GM18526 (cell line): ENCODE results near the gene RNU6-7.
A peak's percentile ranks its signal among the peaks of the same experiment; 100 is the strongest.

Experiments
- POLR2A ChIP-seq: IDR thresholded peaks from 3 replicates; pipeline ENCODE4 v1.6.1; 2011; ENCODE audit not compliant: insufficient read length; ENCODE audit errors: extremely low read depth

Gene RNU6-7

DNA sequence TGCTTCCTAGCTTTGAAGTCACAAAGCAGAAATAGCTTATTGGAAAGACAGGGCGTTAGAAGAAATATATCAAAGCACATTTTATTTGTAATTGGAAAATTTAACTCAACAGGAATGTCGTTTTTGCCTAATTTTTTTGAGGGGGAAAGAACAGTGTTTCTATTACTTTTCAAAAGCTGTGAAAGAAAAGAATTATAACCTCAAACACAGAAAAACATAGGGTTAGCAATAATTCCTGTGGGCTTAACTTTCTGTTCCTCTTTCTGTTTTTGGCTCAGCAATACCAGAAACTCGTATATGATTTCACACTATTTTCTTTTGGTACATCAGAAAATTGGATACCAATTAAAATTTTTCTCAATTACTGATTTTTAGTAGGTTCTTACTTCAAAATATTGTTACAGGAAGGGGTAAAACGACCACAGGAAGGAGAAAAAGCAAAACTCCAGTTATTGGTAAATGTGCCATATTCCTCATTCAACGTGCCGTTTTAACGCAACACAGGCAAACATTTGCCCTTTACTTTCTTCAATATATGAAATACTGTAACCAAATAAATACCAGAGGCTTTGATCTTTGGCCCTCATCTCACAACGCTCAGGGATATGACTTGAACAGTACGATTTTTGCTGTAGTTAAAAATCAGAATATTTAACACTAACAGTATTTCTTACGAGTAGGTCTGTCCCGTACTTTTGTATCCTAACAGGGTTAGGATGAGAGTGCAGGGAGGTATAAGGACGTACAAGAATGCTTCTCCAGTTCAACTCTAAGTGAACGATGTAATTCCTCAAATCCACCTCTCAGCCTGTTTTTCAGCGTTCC, 1.3 kb upstream of the RNU6-7 start:
- no peak for TF ChIP-seq POLR2A

DNA sequence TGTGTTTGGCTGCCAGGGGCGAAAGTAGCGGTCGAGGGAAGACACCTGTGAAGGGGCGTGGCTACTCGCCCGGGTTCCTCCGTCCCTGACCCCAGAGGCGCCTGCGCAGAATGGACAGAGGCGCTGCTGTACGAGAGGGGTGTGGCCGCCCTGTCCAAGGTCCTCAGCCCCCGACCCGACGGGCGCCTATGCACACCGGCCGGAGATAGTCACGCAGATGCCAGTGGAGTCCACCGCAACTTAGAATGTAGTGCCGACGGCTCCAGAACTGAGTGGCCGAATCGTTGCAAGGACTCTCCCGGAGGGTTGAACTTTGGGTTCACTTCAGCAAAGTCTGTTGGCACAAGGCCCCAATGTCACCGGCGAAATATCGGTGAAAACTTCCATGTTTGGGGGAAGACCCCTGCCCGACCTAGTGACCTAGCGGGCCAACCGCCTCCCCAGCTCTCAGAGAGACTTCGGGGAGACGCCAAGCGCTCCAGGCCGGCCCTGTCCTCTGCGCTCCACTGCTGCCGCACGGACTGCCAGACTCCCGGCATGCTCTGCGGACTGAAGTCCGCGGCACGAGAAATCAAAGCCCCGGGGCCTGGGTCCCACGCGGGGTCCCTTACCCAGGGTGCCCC, 541 bp upstream of the RNU6-7 start:
- no peak for TF ChIP-seq POLR2A

DNA sequence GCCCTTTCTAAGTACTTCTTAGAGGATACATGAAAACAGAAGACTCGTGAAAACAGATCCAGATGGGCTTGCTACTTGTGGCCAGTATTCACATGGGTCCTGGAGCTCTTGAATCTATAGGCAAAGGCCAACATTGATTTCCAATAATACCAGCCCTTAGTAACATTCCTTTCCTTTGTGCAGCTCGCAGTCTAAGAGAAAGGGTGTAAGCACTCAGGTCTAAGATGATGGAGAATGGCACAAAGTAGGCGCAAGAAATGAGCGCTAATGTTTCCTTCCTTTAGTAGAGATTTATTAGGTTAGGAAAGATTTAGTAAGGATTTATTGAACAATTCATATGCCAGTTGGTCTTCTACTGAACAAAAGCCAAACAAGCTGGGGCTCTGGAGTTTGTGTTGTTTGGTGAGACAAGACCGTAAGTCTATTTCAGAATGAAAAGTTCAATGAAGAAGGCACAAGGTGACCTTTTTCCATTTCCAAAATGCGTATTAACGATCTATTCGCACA, 699 bp downstream of the RNU6-7 start:
- no peak for TF ChIP-seq POLR2A

DNA sequence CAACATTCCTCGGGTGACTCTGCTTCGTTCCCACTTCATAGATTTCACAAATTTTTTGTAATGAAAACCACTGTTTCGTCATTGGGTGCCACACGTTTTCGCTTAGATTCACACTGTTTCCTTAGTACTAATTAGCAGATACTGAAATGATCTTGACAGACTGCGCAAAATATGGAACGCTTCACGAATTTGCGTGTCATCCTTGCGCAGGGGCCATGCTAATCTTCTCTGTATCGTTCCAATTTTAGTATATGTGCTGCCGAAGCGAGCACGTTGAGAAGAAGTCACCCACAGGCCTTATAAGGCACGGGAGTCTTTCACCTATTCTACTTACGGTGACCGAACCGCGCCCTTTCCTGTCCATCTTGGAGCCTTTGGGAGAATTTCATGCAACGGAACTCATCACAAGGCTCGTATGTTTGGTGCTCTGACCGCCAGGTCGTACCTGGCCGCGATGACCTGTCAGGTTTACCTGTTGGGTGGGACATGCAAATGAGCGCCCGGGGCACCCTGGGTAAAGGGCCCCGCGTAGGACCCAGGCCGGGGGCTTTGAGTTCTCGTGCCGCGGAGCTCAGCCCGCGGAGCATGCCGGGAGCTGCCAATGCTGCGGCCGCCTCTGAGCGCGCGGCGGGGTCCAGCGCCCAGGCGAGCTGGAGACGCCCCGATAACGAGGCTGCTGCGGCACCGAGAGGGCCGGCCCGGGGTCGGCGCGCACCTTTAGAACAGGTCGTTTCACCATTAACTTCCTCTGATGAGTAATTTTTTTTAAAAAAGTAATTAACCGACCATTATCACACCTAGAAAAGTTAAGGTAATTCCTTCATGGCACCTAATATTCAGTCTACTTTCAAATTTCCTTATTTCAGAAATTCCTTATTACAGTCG, 1.4 kb downstream of the RNU6-7 start, which contains the start of gene RNU6-8:
RNU6-8 (minus strand) TSS at position 272 of the 885 bp plus-strand sequence.
- peak; percentile 58 for TF ChIP-seq POLR2A

DNA sequence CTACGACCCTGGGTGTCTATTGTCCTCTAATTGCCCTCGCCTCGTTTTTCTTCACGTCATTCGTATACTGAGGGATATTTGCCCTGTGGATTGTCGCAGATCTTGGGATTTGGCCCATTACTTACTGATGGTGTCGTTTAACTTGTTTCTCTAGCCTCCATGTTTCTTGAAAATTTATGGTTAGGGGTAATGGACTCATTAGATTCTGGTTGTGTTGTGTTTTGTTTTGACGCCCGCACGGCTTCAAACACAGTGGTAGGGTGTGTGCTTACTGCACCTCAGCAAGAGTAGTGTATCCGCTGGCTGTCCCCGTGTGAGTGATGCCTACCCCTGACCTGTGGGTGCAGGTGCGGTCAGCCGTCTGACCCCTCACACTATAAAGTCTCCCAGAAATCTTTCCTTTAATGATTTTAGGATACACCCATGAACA, 2.1 kb downstream of the RNU6-7 start:
- TF ChIP-seq POLR2A: no peak

DNA sequence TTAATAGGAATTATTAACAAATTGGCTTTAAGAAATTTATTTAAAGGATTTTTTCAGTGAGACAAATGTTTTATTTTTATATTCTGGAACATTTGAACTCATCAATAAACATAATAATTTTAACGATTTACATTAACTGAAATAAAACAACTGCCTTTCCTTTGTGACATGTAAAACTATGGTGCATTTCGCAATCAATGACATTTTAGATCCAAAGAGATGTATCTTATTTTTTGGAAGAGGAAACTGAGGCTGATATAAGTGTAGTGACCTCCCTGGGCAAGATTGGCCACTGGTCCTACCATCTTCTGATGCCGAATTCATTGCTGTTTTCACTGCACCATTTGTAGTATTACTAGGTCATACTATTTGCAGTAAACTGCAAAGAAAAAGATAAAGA, 3.7 kb downstream of the RNU6-7 start:
- TF ChIP-seq POLR2A: no peak

DNA sequence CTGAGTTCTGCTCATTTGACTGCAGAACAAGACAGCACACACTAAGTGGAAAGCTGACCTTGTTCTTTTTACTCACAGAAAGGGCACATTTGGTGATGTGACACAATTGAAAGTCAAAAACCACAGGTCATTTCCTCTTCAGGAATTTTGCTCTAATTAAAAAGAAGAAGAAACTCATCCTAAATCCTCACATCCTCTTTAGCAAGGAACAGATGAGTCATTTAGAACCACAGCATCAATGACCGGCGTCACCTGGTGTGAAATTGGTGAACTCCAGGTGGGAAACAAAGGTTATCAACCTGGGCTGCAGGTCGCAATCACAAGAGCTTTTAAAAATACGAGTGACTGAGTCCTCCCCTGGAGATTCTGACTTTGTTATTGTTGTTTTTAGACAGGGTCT, 4.1 kb downstream of the RNU6-7 start:
- TF ChIP-seq POLR2A: no peak

DNA sequence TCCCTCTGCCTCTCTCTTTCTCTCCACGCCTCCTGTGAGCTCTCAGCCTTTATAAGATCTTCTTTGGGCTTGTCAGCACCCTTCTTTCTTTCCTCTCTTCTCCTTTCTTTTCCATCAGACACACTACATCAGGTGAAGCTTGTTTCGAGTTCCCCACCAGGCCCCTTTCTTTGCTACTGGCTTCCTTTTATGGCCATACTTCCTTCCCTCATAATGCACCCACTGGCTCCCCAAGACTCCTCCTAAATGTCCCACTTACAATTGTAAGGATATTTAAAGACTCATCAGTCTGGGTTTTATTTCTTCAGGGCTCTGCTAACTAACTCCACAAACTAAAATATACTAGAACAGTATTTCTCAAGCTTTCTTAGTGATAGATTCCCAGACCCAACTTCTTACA, 4.7 kb downstream of the RNU6-7 start:
- no peak for TF ChIP-seq POLR2A

DNA sequence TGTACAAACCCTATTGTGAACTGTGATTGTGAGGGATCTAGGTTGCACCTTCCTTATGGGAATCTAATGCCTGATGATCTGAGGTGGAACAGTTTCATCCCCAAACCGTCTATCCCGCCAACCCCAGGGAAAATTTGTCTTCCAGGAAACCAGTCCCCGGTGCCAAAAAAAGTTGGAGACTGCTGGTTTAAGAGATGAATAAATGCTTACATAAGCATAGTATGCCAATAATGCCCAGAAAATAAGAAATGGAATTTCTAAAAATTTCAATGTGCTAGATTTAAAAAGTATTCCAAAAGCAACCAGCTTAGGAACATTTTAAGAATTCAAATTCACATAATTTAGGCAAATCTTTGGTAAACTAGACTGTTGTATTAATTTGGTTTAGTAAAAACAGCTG, 6.6 kb downstream of the RNU6-7 start:
- TF ChIP-seq POLR2A: no peak

DNA sequence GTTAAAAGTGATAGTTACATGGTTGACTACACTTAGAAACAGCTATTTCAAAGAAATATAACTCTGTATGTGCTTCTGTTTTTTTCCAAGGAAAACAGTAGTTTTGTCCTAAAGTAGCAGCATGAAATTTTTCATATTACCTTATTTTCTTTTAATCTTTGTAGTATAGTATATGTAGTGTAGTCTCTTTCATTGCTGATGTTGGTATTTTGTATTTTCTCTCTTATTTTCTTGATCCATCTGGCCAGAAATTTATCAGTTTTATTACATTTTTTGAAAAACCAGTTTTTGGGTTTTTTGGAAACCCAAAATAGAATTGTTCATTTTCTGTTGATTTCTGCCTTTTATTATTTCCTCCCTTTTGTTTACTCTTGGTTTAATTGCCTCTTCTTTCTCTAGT, 7.6 kb downstream of the RNU6-7 start:
- TF ChIP-seq POLR2A: no peak

DNA sequence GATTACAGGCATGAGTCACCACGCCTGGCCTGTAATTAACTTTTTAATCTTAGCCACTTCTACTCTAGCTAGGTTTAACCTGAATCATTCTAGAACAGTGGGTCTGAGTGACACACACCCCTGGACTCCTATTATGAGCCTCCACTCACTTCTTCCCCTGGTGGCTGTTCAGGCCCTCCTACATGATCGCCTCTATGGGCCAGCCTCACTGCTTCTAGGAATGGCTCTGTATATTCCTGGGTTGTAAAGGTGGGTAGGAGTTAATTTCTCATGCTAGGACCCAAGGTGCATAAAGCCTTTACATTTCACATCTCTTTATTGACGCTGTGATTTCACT, 9.2 kb downstream of the RNU6-7 start:
- no peak for TF ChIP-seq POLR2A

DNA sequence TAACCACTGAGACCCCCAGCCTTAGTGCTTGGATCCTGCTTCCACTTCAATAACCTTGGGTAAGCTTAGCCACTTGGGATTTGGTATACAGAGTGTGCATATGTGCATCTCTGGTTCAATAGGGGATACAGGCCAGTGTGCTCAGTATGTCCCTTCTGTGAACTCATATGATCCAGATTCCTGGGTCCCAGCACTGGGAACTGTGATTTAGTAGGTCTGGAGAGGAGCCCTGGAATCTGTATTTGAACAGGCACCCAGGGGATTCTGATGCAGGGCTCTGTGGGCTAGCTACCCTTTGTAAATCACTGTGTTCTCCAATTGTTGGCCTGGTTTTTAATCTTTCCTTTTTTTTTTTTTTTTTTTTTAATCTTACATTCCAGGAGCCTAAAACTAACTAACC, 11.0 kb downstream of the RNU6-7 start:
- TF ChIP-seq POLR2A: no peak

DNA sequence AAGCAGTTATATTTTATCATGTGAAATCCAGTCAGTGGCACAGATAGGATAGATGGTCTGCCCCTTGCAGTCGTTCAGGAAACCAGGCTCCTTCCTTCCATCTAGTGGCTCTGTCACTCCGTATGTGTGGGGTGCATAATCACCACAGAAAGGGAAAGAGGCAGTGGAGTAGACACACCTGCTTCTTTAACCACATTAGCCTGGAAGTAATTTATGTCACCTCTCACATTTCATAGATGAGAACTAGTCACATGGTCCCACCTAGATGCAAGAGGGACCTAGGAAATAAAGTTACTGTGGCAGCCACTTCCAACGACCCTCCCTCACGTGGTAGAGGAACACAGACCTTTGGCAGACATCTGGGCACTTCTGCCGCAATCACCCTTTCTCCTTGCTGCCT, 15.5 kb downstream of the RNU6-7 start:
- no peak for TF ChIP-seq POLR2A

DNA sequence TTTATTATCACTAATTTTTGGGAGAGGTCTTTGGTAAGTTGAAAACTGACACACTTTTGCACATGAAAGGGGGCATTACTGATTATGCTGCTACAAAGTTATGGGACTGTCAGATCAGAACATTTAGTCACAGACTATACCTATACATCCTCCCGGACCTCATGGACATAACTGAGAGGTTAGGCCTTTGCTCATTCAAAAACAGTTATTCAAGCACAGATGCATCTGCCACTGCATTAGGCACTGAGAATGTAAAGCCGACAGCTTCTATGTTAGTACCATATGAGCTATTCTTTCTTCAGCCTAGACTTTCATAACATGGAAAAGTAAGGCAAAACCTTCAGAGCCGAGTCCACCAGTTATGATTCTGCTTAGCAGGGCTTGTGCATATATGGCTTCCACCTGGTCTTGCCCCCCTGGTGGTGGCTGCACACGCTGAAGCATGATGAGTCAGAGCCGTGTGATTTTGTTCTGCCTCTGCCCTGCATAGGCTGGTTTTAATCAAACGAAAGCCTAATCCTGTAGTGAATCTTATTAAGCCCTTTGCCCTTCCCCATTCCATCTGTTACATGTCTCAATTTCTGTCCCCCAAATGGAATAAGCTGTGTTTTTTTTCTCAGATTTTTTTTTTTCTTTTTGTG, 23.0 kb downstream of the RNU6-7 start:
- no peak for TF ChIP-seq POLR2A

DNA sequence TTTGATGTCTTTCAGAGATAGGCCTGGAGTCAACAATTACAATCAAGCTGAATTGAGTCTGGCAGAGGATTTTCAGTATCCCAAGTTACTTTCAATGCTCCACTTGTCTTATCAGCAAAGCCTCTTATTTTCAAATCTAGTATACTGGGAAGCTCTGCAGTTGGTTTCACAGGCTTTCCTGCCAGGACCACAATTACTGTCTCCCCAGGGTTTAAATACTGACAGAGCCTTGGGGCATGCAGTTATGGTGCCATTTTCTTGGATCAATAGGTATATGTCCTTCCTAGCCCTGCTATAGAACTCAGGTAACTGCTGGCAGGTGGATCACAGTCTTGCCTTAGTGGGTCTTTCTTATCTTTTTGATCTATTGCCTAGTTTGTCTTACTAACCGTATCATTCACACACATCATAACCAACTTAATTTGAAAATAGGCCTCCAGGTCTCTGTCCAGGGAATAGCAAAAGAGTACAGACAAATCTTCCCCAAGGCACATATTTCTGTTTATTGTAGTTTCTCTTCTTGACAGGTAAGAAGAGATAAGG, 23.6 kb downstream of the RNU6-7 start:
- TF ChIP-seq POLR2A: no peak
